ENCODE data around the gene SCO2. TPM values are rescaled to one million over a fixed set of nuclear protein-coding genes. Genes with fewer than 3 reads are reported as not detected.

SCO2 gene
- total and polyA plus RNA-seq, 9 of the 15 experiments (the other 6 are each of a cell fraction or from before 2014, with no cell fraction given), result 0.34 to 4.0 (median 1.1) TPM; not detected in 3

- TF ChIP-seq ZNF280A (IDR thresholded peaks at IDR 0.05; ENCODE audit: low read depth, partially characterized antibody) (no peak), CBFA2T3 (IDR thresholded peaks at IDR 0.05) (no peak), ZNF318 (IDR thresholded peaks at IDR 0.05; ENCODE audit: borderline replicate concordance in 1 of 2, low read depth in 1 of 2) (no peak), ZNF431 (CRISPR knock-in tag; IDR thresholded peaks at IDR 0.05) (no peak), TOE1 (IDR thresholded peaks at IDR 0.05; ENCODE audit: borderline replicate concordance) (no peak), TOE1 (CRISPR knock-in tag; IDR thresholded peaks at IDR 0.05; ENCODE audit: borderline replicate concordance, low read depth) (no peak), PBX2 (CRISPR knock-in tag; IDR thresholded peaks at IDR 0.05; ENCODE audit: low read depth) (no peak), PBX2 (tag; conservative IDR thresholded peaks at IDR 0.05; ENCODE audit: low read depth) (no peak), SMARCB1 (IDR thresholded peaks at IDR 0.05; ENCODE audit: insufficient read length, low read depth) (no peak), ZNF717 (CRISPR knock-in tag; IDR thresholded peaks at IDR 0.05) (no peak), LCOR (CRISPR knock-in tag; IDR thresholded peaks at IDR 0.05) (no peak), PCBP2 (IDR thresholded peaks at IDR 0.05; ENCODE audit: low read depth, low read length, poor library complexity, severe bottlenecking) (no peak), TEAD4 (IDR thresholded peaks at IDR 0.05; ENCODE audit: low read length) (no peak), TEAD4 (CRISPR knock-in tag; IDR thresholded peaks at IDR 0.05; ENCODE audit: borderline replicate concordance) (no peak), FOXA1 (IDR thresholded peaks at IDR 0.05; ENCODE audit: borderline replicate concordance) (no peak)
Observed at GRCh38 chr22:50526108-50526833, 873 bp upstream of the SCO2 start (continued).
